Pancreas (tissue), 10 donors: Measurements from ENCODE around the gene PAQR5. TPM values are rescaled to one million over a fixed set of nuclear protein-coding genes. Genes with fewer than 3 reads are reported as not detected.

Experiments
- ATAC-seq, 4 donors: fragments of 200-7000 bp; cut with Tn5 transposase; one replicate each; pipeline versions ENCODE4 v1.8.0 to v1.9.1; 2020; ENCODE audit warnings: mild to moderate bottlenecking in 4 of 4, moderate library complexity in 4 of 4
- DNase-seq, 6 donors: peaks; one replicate each; pipeline ENCODE4 v3.0.0-alpha.2; 2020
- FAIRE-seq: peaks from 2 replicates; lab custom pipeline; 2012; peaks lifted over from hg19 to GRCh38; lab: Jason Lieb, UNC
- H3K27ac ChIP-seq, 4 donors: fragments of 200-600 bp; sonication (generic); 1 replicate in 3 of 4; 2 replicates in 1 of 4; pipeline versions ENCODE4 v1.5.0 to v1.8.0; 2020
- H3K27me3 ChIP-seq, 4 donors: fragments of 200-600 bp; one replicate each; pipeline ENCODE4 v1.8.0; 2021
- H3K36me3 ChIP-seq, 3 donors: fragments of 200-600 bp; sonication (generic) in 1 of 3; one replicate each; pipeline versions ENCODE4 v1.5.0 to v1.8.0; 2020 to 2021
- H3K4me1 ChIP-seq, 3 donors: fragments of 200-600 bp; one replicate each; pipeline ENCODE4 v1.8.0; 2021
- H3K4me3 ChIP-seq, 4 donors: fragments of 200-600 bp; sonication (generic) in 2 of 4; one replicate each; pipeline versions ENCODE4 v1.5.0 to v1.8.0; 2020 to 2021
- H3K9me3 ChIP-seq, 4 donors: fragments of 200-600 bp; one replicate each; pipeline ENCODE4 v1.8.0; 2021
- whole genome bisulfite sequencing, 2 donors: extraction: QIAGEN DNeasy Blood & Tissue Kit; methylation state at CpG; one replicate each; pipeline ENCODE4 v1.1.7; 2013; 5-methylcytosine and 5-hydroxymethylcytosine counted together
- intact Hi-C, 3 donors: fragments of 100-400 bp; cut with DNase I; formaldehyde crosslinking; loops; one replicate each; pipeline versions ENCODE4 v1.11.1 to v1.14.2; 2022
- polyA plus RNA-seq, 2 donors: library from polyadenylated mRNA; stranded (reverse); fragments of 200-250 nt; gene quantifications; one replicate each; pipeline ENCODE4 v1.2.3, GENCODE V29; 2013
- total RNA-seq, 6 donors: library from RNA; stranded (reverse); fragmentation: NEBNext Ultra II Directional in 4 of 6; extraction: Animal tissue kit (Norgen Biotek cat#: 25700) in 4 of 6; gene quantifications; one replicate each; pipeline versions ENCODE4 v1.2.1 to v1.2.4, GENCODE V29; 2021 to 2023
- TF ChIP-seq, protein P1 (sequence below), 4 donors: fragments of 200-600 bp; sonication (generic) in 3 of 4; IDR thresholded peaks; one replicate each; pipeline versions ENCODE4 v1.5.0 to v1.8.0; 2021; ENCODE audit warnings: antibody characterized with exemption in 4 of 4
- donor health status: healthy with polysubstance abuse.
- donor health status: DM: no; HTN: no; CAD: no; lungs with moderate emphysema.
- donor health status: DM: no; HTN: no; CAD: no.
- donor health status: control.
- donor health status: control.
- donor health status: Bipolar disorder and iron deficiency.
- donor health status: DM: yes; HTN: yes; CAD: no.
- donor health status: DM: no; HTN: no; CAD: no.
- donor health status: DM: no; HTN: no; CAD: no.
- donor health status: DM: yes; HTN: yes; CAD: no.

Gene PAQR5
- total and polyA plus RNA-seq, 8 donors: 5.2 to 9.4 (median 6.2) TPM

- DNase-seq: no peak
- Histone ChIP-seq H3K27me3 (no peaks in the 10 kb centered on the region), H3K27ac (no peak overlapping the region), H3K36me3 (no peaks in the 10 kb centered on the region), H3K4me1 (peaks cover 0 to 3% (median 0%) of the 10 kb centered on the region in 3 donors), H3K4me3 (no peak overlapping the region), H3K9me3 (no peaks in the 10 kb centered on the region)
- TF ChIP-seq, protein P1, sequence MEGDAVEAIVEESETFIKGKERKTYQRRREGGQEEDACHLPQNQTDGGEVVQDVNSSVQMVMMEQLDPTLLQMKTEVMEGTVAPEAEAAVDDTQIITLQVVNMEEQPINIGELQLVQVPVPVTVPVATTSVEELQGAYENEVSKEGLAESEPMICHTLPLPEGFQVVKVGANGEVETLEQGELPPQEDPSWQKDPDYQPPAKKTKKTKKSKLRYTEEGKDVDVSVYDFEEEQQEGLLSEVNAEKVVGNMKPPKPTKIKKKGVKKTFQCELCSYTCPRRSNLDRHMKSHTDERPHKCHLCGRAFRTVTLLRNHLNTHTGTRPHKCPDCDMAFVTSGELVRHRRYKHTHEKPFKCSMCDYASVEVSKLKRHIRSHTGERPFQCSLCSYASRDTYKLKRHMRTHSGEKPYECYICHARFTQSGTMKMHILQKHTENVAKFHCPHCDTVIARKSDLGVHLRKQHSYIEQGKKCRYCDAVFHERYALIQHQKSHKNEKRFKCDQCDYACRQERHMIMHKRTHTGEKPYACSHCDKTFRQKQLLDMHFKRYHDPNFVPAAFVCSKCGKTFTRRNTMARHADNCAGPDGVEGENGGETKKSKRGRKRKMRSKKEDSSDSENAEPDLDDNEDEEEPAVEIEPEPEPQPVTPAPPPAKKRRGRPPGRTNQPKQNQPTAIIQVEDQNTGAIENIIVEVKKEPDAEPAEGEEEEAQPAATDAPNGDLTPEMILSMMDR (IDR thresholded peaks at IDR 0.05): no peak
- WGBS, 2 donors: 94 to 98% methylated on average over 3 of the region's 3 CpGs
- intact Hi-C loops: no loop called here
- no peak for FAIRE-seq
- no peak for ATAC-seq
Measured at GRCh38 chr15:69359722-69360121, 61.0 kb downstream of the PAQR5 start.

- DNase-seq (no peak), ATAC-seq (no peak), FAIRE-seq (no peak)
- Histone ChIP-seq H3K4me1 (peaks cover 0 to 3% (median 0%) of the 10 kb centered on the region in 3 donors), H3K4me3 (no peak overlapping the region), H3K27me3 (no peaks in the 10 kb centered on the region), H3K27ac (no peak overlapping the region), H3K9me3 (no peaks in the 10 kb centered on the region), H3K36me3 (no peaks in the 10 kb centered on the region)
- intact Hi-C loops: no loop called here
- 0 to 4% methylated on average over 1 of the region's 1 CpG for WGBS, 2 donors
- TF ChIP-seq, protein P1 (IDR thresholded peaks at IDR 0.05): no peak
Measured at GRCh38 chr15:69360642-69361041, 61.9 kb downstream of the PAQR5 start.

DNA sequence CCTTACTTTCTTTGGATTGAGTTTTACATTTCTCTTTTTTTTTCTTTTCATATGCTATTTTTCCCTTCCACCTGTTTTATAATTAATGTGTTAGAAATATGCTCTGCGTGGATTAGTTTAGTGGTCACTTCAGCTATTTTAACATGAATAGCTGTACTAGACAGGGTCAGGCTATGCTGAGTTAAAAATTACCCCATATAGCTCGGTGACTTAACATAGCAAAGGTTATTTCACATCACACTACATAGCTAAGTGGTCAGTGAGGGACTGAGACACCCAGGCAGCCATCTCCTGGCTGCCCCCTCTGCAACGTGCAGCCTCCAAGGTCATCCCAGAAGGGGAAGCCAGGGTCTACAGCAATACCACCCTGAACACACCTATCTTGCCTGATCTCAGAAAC, 68.5 kb downstream of the PAQR5 start:
- Histone ChIP-seq H3K27ac (no peak overlapping the region), H3K36me3 (no peaks in the 10 kb centered on the region), H3K4me3 (no peak overlapping the region), H3K4me1 (no peaks in the 10 kb centered on the region), H3K9me3 (no peaks in the 10 kb centered on the region), H3K27me3 (no peaks in the 10 kb centered on the region)
- TF ChIP-seq, protein P1 (IDR thresholded peaks at IDR 0.05): no peak
- intact Hi-C loops: no loop called here
- DNase-seq (no peak), ATAC-seq (no peak), FAIRE-seq (no peak)
- 32 to 45% methylated on average over 3 of the region's 3 CpGs for WGBS, 2 donors

DNA sequence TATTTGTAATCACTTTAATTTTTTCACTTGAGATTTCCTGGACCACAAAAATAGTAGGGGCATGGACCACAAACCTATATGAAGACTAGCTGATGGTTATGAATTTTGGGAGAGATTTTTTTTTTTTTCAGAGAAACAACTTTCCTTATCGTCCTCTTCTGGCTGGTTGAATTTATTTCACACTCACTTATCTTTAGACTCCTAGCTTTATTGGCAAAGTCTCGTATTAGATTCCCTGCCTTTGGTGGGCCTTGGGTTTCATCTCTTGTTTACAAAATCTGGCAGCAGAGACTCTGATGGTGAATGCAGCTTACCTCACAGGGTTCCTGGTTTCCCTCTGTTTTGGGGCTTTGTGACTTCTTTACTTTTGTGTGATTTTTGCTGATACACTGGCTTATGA, 70.9 kb downstream of the PAQR5 start:
- TF ChIP-seq, protein P1 (IDR thresholded peaks at IDR 0.05): no peak
- Histone ChIP-seq H3K36me3 (no peaks in the 10 kb centered on the region), H3K27me3 (no peaks in the 10 kb centered on the region), H3K4me1 (no peaks in the 10 kb centered on the region), H3K9me3 (no peaks in the 10 kb centered on the region), H3K4me3 (no peak overlapping the region), H3K27ac (no peak overlapping the region)
- 85 to 87% methylated on average over 2 of the region's 2 CpGs for WGBS, 2 donors
- no peak for ATAC-seq
- no peak for DNase-seq
- intact Hi-C loops: loop anchor here in 1 of 3 donors (10.0 kb wide), 1 partner anchor 65 kb away; no protein-coding TSS in a partner anchor
- no peak for FAIRE-seq

DNA sequence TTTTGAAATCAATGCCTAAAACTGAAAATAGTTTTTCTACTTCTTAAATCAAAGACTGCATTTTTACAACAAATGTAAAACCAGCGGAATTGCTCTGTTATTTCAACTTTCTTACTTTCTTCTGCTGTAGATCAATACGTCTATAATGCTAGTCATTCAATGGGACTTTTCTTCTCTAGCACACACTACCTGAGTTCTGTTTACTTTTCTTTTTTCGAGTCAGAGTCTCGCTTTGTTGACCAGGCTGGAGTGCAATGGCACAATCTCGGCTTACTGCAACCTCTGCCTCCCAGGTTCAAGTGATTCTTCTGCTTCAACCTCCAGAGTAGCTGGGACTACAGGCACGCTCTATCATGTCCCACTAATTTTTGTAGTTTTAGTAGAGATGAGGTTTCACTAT, 74.7 kb downstream of the PAQR5 start:
- ATAC-seq (no peak), FAIRE-seq (no peak), DNase-seq (no peak)
- no peaks in the 10 kb centered on the region for H3K36me3 ChIP-seq
- H3K4me3 ChIP-seq: no peak overlapping the region
- TF ChIP-seq, protein P1 (IDR thresholded peaks at IDR 0.05): no peak
- intact Hi-C loops: loop anchor here in 1 of 3 donors (10.0 kb wide), 1 partner anchor 69 kb away; no protein-coding TSS in a partner anchor
- no peaks in the 10 kb centered on the region for H3K27me3 ChIP-seq
- 59 to 65% methylated on average over 6 of the region's 6 CpGs for WGBS, 2 donors
- H3K9me3 ChIP-seq: no peaks in the 10 kb centered on the region
- no peak overlapping the region for H3K27ac ChIP-seq
- H3K4me1 ChIP-seq: no peaks in the 10 kb centered on the region
